Heart left ventricle (tissue), 13 donors: ENCODE measurements around the gene CNTNAP4.

Experiments used
- POLR2A ChIP-seq, 2 donors: fragments of 450-650 bp; IDR thresholded peaks; one replicate each; pipeline ENCODE4 v1.6.1; 2017; ENCODE audit warnings: antibody characterized with exemption in 2 of 2, mild to moderate bottlenecking in 2 of 2, moderate library complexity in 2 of 2
- TF ChIP-seq, protein P1 (sequence below), 12 donors: fragments of 200-600 bp; sonication (generic) in 4 of 12; IDR thresholded peaks; one replicate each; pipeline versions ENCODE4 v1.5.0 to v1.8.0; 2018 to 2022; ENCODE audit warnings: antibody characterized with exemption in 12 of 12, mild to moderate bottlenecking in 5 of 12
- donor health status: ischemic (EF 13 %, LVEDD 7.1; RV severe dilation, severe dysfunction).
- donor health status: DM: no; HTN: yes; CAD: no.
- donor health status: DM: no; HTN: no; CAD: no.
- donor health status: ischemic (EF 25% LVEDD 6.9; RV normal size, moderate dysfunction).
- donor health status: ischemic (EF 25% LVEDD 5.7; RV mildly dilated, moderate dysfunction).
- donor health status: ischemic (EF 35%, LVEDD 5.7; RV mildly dilated, moderate dysfunction).
- donor health status: nonischemic (EF 11% LVEDD 7.7; RV severe dilation, severe dysfunction).
- donor health status: DM: yes; HTN: yes; CAD: no.
- donor health status: PGD.
- donor health status: ischemic (EF 29% LVEDD 5.4; RV normal size, mild dysfunction).
- donor health status: nonischemic (EF 23%, LVEDD 6.1; RV moderate dilation, normal function).

GRCh38 chr16:76293980-76294379, 16.8 kb downstream of the CNTNAP4 start:
- TF ChIP-seq, protein P1, sequence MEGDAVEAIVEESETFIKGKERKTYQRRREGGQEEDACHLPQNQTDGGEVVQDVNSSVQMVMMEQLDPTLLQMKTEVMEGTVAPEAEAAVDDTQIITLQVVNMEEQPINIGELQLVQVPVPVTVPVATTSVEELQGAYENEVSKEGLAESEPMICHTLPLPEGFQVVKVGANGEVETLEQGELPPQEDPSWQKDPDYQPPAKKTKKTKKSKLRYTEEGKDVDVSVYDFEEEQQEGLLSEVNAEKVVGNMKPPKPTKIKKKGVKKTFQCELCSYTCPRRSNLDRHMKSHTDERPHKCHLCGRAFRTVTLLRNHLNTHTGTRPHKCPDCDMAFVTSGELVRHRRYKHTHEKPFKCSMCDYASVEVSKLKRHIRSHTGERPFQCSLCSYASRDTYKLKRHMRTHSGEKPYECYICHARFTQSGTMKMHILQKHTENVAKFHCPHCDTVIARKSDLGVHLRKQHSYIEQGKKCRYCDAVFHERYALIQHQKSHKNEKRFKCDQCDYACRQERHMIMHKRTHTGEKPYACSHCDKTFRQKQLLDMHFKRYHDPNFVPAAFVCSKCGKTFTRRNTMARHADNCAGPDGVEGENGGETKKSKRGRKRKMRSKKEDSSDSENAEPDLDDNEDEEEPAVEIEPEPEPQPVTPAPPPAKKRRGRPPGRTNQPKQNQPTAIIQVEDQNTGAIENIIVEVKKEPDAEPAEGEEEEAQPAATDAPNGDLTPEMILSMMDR (IDR thresholded peaks at IDR 0.05) = no peak
- TF ChIP-seq POLR2A (IDR thresholded peaks at IDR 0.05) = no peak
